ENCODE results near the gene NRIP1. TPM values are rescaled to one million over a fixed set of nuclear protein-coding genes. Genes with fewer than 3 reads are reported as not detected.

Gene NRIP1
- total RNA-seq, 2 experiments from 2014 or later: 4.4 to 5.4 TPM

DNA sequence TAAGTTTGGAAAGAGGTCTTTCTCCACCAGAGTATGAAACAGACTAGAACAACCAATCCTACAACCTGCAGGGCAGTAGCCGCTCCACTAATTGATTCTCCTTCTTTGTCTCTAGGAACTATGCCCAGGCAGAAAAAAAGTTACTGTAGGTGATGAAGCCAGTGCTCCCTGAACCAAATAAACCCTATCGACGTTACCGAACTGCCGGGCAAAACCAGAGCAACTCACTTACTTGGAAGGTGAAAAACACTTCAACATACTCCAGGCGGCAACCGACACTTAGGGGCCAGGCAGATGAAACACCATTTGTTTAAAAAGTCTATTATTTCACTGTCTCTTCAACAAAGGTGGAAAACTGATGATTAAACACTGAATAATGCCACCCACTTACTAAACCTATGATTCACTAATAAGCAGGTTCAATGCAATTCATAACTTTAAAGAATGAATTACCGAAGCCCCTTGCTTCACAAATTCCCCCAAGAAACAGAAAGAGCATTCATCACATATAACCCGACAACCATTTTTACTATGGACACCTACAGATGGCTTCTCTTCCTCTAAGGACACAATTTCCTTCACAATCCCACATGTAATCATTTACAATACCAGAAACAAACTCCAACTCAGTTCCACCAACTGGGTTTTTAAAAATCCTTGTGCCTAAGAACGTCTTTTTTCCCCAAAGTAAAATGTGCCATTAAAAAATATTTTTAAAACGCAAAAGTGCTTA, 1.6 kb downstream of the NRIP1 start:
- Mint-ChIP-seq H3K36me3 (no peaks in the 10 kb centered on the region), H3K27me3 (peaks cover 15% of the 10 kb centered on the region), H3K4me1 (ENCODE audit: low read depth) (peaks cover 53% of the 10 kb centered on the region), H3K9me3 (no peaks in the 10 kb centered on the region), H3K27ac (peak overlapping the region; percentile 85), H3K4me3 (peak overlapping the region; percentile 78)
- intact Hi-C loops (cut with micrococcal nuclease): loop anchor here (1.0 to 10.0 kb wide), 4 partner anchors 420 to 762 kb away; partner anchors contain the start of gene HSPA13
- peak; percentile 31 for DNase-seq
- POLR2A ChIA-PET: no interaction called here
- CTCF ChIA-PET: no interaction called here

DNA sequence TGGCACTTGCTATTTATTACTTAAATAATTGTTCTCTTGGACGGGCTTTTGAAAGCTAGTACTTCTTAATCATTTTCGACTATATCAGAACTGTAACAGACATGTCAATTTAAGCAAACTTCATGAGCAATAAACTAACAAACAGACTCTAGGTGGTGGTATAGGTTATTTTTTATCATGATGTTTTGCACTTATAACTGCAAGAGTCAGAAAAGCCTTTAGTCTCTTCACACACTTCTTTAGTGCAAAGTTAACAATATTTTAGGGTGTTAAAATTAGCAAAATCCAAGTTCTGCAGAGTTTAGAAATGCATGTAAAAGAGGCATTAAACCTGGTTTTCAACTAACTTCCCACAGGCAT, 2.2 kb downstream of the NRIP1 start:
- Mint-ChIP-seq H3K27me3 (peaks cover 12% of the 10 kb centered on the region), H3K4me1 (ENCODE audit: low read depth) (peaks cover 57% of the 10 kb centered on the region), H3K27ac (peak overlapping the region; percentile 85), H3K9me3 (no peaks in the 10 kb centered on the region), H3K36me3 (no peaks in the 10 kb centered on the region), H3K4me3 (peak overlapping the region; percentile 78)
- DNase-seq: no peak
- ChIA-PET CTCF (no interaction called here), POLR2A (no interaction called here)
- intact Hi-C loops (cut with micrococcal nuclease): loop anchor here (1.0 to 10.0 kb wide), 4 partner anchors 10 to 762 kb away; partner anchors contain the start of gene HSPA13

DNA sequence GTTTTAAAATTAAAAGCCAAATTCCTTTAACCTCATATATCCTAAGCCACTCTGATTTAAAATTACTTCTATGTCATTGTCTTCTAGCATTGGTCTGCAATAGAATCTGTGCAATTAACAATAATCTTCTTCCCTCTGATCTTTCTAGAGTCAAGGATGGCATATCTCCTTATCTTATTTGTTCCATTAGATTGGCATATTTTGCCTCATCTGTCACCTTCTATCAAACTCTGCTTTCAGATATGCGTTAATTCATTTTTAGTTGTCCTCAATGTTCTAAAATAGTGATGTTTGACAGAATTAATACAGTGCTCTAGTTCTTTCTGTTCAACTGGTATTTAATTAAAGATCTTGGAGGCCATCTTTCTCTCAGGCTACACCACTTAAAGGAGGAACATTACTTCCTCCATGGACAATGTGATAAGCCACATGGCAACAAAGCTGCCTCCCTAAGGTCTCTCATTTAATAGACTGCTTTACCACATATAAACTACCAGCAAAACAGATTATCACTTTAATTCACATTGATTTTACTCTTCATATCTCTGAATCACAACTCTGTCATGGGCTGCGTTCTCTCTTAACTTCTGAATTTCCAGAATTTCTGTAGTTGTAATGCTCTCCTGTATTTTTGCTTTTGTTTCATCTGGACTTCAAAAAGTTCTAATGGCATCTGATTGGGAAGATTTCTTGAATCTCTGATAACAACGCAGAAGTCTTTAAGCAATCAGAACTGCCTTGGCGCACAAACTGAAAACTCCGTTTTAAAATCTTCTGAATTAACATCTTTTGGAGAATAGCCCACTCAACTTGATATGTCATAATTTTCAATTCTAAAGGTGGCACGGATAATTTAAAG, 2.8 kb downstream of the NRIP1 start:
- intact Hi-C loops (cut with micrococcal nuclease): loop anchor here (1.0 to 10.0 kb wide), 4 partner anchors 10 to 763 kb away; partner anchors contain the start of gene HSPA13
- POLR2A ChIA-PET: no interaction called here
- peaks cover 63% of the 10 kb centered on the region for H3K4me1 Mint-ChIP-seq (ENCODE audit: low read depth)
- H3K27ac Mint-ChIP-seq: no peak overlapping the region
- H3K27me3 Mint-ChIP-seq: peaks cover 9% of the 10 kb centered on the region
- CTCF ChIA-PET: no interaction called here
- H3K4me3 Mint-ChIP-seq: no peak overlapping the region
- no peak for DNase-seq
- no peaks in the 10 kb centered on the region for H3K9me3 Mint-ChIP-seq
- H3K36me3 Mint-ChIP-seq: no peaks in the 10 kb centered on the region

DNA sequence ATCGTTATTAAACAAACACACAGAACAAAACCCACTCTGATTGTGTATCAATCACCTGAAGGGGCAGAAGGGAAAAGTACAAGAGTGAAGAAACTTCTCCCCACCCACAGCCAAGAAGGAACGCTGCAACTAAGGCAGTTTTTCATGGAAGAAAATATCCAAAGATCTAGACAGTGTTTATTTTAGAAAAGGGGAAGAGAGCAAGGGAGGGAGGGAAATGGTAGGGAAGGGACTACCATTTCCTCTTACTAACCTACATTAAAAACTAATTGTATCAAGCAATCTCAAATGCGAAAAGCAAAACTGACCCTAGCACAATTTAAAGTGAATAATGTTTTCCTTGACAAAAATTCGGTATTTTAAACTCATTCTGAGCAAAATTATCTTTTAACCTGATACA, 3.5 kb downstream of the NRIP1 start:
- ChIA-PET POLR2A (no interaction called here), CTCF (no interaction called here)
- H3K36me3 Mint-ChIP-seq: no peaks in the 10 kb centered on the region
- no peak for DNase-seq
- H3K4me3 Mint-ChIP-seq: no peak overlapping the region
- no peak overlapping the region for H3K27ac Mint-ChIP-seq
- H3K4me1 Mint-ChIP-seq (ENCODE audit: low read depth): peaks cover 69% of the 10 kb centered on the region
- no peaks in the 10 kb centered on the region for H3K9me3 Mint-ChIP-seq
- intact Hi-C loops (cut with micrococcal nuclease): loop anchor here (5.0 to 10.0 kb wide), 3 partner anchors 671 to 764 kb away; partner anchors contain the start of gene HSPA13
- peaks cover 9% of the 10 kb centered on the region for H3K27me3 Mint-ChIP-seq

DNA sequence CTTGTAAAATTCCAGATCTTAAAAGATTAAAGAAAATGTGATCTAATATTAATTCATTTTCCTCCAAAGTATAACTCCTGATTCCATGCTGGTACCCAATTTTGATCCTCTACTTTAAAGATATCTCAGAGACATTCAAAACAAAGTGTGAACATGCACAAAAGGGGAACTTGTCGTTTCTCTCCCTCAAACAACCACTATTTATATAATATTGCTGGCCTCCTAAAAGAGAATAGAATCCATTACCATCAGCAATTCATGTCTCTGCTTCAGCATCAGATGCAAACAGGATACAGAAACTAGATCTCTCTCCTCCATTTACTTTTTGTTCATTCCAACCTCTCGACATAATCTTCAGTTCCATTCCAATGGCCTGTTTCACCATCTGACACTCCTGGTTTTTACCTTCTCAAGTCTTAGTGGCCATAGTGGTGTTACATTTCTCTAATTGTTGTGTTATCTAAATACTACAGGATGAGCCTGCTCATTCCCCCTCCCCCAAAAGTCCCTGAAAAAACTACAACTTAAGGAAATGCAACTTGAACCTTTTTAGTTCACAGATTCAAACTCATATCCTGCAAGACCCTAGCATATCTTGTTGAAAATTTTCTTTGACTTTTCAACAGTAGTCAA, 4.1 kb downstream of the NRIP1 start:
- CTCF ChIA-PET: no interaction called here
- H3K9me3 Mint-ChIP-seq: no peaks in the 10 kb centered on the region
- H3K27ac Mint-ChIP-seq: no peak overlapping the region
- POLR2A ChIA-PET: no interaction called here
- DNase-seq: no peak
- peaks cover 9% of the 10 kb centered on the region for H3K27me3 Mint-ChIP-seq
- no peak overlapping the region for H3K4me3 Mint-ChIP-seq
- H3K4me1 Mint-ChIP-seq (ENCODE audit: low read depth): peaks cover 68% of the 10 kb centered on the region
- no peaks in the 10 kb centered on the region for H3K36me3 Mint-ChIP-seq
- intact Hi-C loops (cut with micrococcal nuclease): loop anchor here (5.0 to 10.0 kb wide), 3 partner anchors 672 to 764 kb away; partner anchors contain the start of gene HSPA13

DNA sequence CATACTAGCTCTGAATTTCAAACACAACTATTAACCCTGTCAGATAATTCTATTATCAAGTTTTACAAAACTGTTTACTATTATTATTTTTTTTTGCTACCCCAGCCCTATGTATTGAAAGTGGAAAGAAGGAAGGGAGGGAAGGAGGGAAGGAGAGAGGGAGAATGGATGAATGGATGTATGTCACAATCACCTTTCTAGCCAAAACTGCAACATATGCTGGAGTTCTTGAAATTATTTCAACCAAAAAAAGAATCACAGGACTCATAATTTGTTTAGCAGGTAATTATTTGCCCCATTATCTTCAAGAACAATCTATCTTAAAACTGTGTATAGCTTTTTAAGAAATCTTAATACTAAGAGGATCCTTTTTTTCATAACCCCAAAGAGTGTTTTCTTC, 5.4 kb downstream of the NRIP1 start:
- peaks cover 9% of the 10 kb centered on the region for H3K27me3 Mint-ChIP-seq
- POLR2A ChIA-PET: no interaction called here
- H3K4me1 Mint-ChIP-seq (ENCODE audit: low read depth): peaks cover 69% of the 10 kb centered on the region
- H3K4me3 Mint-ChIP-seq: no peak overlapping the region
- intact Hi-C loops (cut with micrococcal nuclease): loop anchor here (5.0 kb wide), 1 partner anchor 57 kb away; no protein-coding TSS in a partner anchor
- H3K36me3 Mint-ChIP-seq: no peaks in the 10 kb centered on the region
- no peak for DNase-seq
- no peak overlapping the region for H3K27ac Mint-ChIP-seq
- no peaks in the 10 kb centered on the region for H3K9me3 Mint-ChIP-seq
- CTCF ChIA-PET: interaction anchor here (0.5 kb wide), 1 partner anchor 202 kb away, joined by 3 read pairs; no protein-coding TSS in a partner anchor

DNA sequence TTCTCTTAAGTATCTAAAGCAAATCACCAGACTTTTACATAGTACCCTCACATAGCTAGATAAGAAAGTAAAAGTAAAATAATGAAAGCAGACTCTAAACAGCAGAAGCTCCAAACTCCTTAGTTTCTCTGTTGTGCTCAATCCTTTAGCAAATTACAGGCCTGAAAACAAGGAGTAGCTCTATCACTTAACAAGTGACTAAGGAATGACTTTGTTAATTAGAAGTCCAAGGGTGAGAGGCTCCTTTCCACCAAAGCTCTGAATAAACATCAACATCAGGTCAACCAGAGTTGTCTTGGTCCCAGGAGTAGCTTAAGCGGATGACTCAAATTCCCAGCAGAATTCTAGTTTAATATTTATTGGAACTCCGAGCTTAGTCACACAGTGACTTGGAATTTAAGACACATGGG, 5.9 kb downstream of the NRIP1 start:
- DNase-seq: no peak
- ChIA-PET POLR2A (no interaction called here), CTCF (interaction anchor here (0.5 kb wide), 1 partner anchor 201 kb away, joined by 3 read pairs; no protein-coding TSS in a partner anchor)
- peaks cover 72% of the 10 kb centered on the region for H3K4me1 Mint-ChIP-seq (ENCODE audit: low read depth)
- H3K27me3 Mint-ChIP-seq: peaks cover 9% of the 10 kb centered on the region
- intact Hi-C loops (cut with micrococcal nuclease): loop anchor here (5.0 kb wide), 1 partner anchor 57 kb away; no protein-coding TSS in a partner anchor
- no peaks in the 10 kb centered on the region for H3K36me3 Mint-ChIP-seq
- H3K4me3 Mint-ChIP-seq: peak overlapping the region; percentile 44
- no peaks in the 10 kb centered on the region for H3K9me3 Mint-ChIP-seq
- no peak overlapping the region for H3K27ac Mint-ChIP-seq

DNA sequence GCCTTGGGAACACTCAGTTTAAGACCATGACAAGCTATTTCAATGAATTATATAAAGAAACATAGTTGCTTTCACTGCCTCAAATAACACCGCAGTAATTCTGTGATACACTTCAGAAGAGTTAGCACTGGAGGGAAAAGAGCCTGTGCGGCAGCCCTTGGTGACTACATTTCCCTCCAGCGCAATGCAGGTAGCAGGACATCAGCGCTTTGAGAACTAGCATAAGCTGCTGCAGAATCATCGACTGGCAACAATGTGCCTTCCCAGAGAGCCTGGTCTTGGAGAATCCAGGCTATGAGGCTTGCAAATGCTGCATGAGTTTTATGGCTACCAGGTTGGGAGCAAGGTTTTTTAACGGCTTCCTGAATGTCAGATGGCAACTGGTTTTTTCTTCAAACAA, 7.5 kb downstream of the NRIP1 start:
- no peak overlapping the region for H3K27ac Mint-ChIP-seq
- no peak for DNase-seq
- no peak overlapping the region for H3K4me3 Mint-ChIP-seq
- peaks cover 66% of the 10 kb centered on the region for H3K4me1 Mint-ChIP-seq (ENCODE audit: low read depth)
- ChIA-PET CTCF (interaction anchor here (1.1 kb wide), 1 partner anchor 424 kb away, joined by 4 read pairs; no protein-coding TSS in a partner anchor), POLR2A (interaction anchor here (1.8 kb wide), 1 partner anchor 8 kb away, joined by 5 read pairs; the partner anchor contains the start of gene NRIP1)
- intact Hi-C loops (cut with micrococcal nuclease): loop anchor here (5.0 kb wide), 1 partner anchor 55 kb away; no protein-coding TSS in a partner anchor
- H3K36me3 Mint-ChIP-seq: no peaks in the 10 kb centered on the region
- H3K9me3 Mint-ChIP-seq: no peaks in the 10 kb centered on the region
- H3K27me3 Mint-ChIP-seq: peaks cover 5% of the 10 kb centered on the region

DNA sequence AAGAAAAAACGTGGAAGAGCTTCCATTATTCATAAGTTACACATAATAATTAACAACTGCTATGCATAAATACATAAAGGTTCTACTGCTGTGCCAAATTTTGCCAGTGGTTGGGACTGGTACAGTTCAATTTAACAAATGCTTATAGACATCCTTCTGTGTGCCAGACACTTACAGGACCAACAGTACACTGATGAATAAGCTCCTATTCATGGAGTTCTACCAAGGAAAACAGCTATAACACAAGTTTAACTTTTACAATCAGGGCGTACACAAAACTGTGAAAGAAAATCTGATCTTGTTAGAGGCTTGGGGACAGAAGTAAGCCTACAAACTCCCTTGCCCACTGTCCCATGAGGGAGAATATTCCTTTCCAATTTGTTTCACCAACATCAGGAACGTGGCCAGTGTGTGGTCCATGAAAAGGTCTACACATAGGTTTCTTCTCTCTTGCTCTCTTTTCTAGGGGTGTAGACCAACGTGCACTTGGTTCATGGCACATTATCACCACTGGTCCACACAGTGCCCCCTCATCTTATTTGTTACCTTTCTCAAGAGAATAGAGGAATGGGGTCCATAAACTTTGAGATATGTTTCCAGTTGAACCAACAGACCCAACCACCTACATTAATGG, 10.1 kb downstream of the NRIP1 start:
- POLR2A ChIA-PET: no interaction called here
- Mint-ChIP-seq H3K27me3 (no peaks in the 10 kb centered on the region), H3K9me3 (no peaks in the 10 kb centered on the region), H3K4me1 (ENCODE audit: low read depth) (peaks cover 63% of the 10 kb centered on the region), H3K27ac (no peak overlapping the region), H3K36me3 (no peaks in the 10 kb centered on the region), H3K4me3 (no peak overlapping the region)
- intact Hi-C loops (cut with micrococcal nuclease): loop anchor here (5.0 kb wide), 2 partner anchors 52 to 152 kb away; no protein-coding TSS in a partner anchor
- no peak for DNase-seq
- CTCF ChIA-PET: no interaction called here

DNA sequence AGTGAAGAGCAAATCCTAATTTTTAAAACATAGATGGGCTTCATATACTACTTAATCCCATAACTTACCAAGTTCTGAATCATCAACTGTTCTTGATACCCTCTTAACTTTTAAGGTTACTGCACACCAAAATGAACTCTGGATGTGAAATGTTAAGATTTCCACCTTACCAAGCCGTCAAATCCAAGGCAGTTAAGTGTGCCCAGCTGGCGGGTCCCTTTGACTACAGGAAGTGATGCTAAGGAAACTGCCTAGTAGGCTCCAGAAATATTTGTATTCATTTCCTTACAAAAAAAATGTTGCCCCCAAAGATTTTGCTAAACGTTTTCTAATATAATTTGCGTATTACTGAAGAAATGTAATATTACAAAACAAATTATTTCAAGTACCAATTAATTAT, 10.7 kb downstream of the NRIP1 start:
- H3K4me1 Mint-ChIP-seq (ENCODE audit: low read depth): peaks cover 60% of the 10 kb centered on the region
- DNase-seq: no peak
- no peaks in the 10 kb centered on the region for H3K27me3 Mint-ChIP-seq
- H3K9me3 Mint-ChIP-seq: no peaks in the 10 kb centered on the region
- H3K36me3 Mint-ChIP-seq: no peaks in the 10 kb centered on the region
- ChIA-PET POLR2A (no interaction called here), CTCF (no interaction called here)
- intact Hi-C loops (cut with micrococcal nuclease): loop anchor here (5.0 kb wide), 1 partner anchor 152 kb away; no protein-coding TSS in a partner anchor
- H3K4me3 Mint-ChIP-seq: no peak overlapping the region
- no peak overlapping the region for H3K27ac Mint-ChIP-seq

DNA sequence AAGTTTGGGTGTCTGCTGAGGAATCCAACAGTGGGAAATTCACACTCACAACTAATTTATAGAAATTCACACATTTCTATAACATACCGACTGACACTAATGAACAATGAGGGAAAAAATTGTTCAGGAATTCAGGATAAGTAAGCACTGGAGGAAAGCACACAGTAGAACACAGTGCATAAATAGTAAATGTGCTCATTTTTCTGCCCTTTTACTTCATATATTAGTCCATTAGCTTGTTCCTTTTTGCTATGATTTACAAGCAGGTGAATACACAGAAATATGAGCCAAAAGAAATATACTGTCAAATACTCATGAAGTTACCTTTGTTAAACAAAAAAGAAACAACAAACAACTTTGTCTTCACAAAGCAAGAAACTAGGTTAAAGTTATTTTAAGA, 11.3 kb downstream of the NRIP1 start:
- Mint-ChIP-seq H3K27me3 (no peaks in the 10 kb centered on the region), H3K36me3 (no peaks in the 10 kb centered on the region), H3K9me3 (no peaks in the 10 kb centered on the region), H3K4me1 (ENCODE audit: low read depth) (peaks cover 58% of the 10 kb centered on the region), H3K27ac (no peak overlapping the region), H3K4me3 (no peak overlapping the region)
- DNase-seq: no peak
- POLR2A ChIA-PET: no interaction called here
- CTCF ChIA-PET: no interaction called here
- intact Hi-C loops (cut with micrococcal nuclease): loop anchor here (5.0 kb wide), 1 partner anchor 151 kb away; no protein-coding TSS in a partner anchor
